Mucosa of stomach (tissue), 1 donor: Measurements from ENCODE around the gene SUMF2.

Source experiments
- H3K27me3 ChIP-seq: one replicate; pipeline ENCODE4 v1.7.0; 2013; ENCODE audit warnings: mild to moderate bottlenecking, low read length; ENCODE audit not compliant: control insufficient read depth, insufficient read depth
- H3K36me3 ChIP-seq: one replicate; pipeline ENCODE4 v1.7.0; 2013; ENCODE audit warnings: low read length; ENCODE audit not compliant: control insufficient read depth, insufficient read depth
- H3K4me1 ChIP-seq: one replicate; pipeline ENCODE4 v1.7.0; 2013; ENCODE audit warnings: mild to moderate bottlenecking, low read length; ENCODE audit not compliant: control insufficient read depth, insufficient read depth
- H3K4me3 ChIP-seq: one replicate; pipeline ENCODE4 v1.7.0; 2013; ENCODE audit warnings: low read length
- H3K9ac ChIP-seq: one replicate; pipeline ENCODE4 v1.7.0; 2013; ENCODE audit warnings: mild to moderate bottlenecking, low read length, moderate library complexity
- H3K9me3 ChIP-seq: one replicate; pipeline ENCODE4 v1.7.0; 2013; ENCODE audit warnings: mild to moderate bottlenecking, low read length, moderate library complexity; ENCODE audit not compliant: control insufficient read depth
- donor health status: Pancreatic carcinoma.

The SUMF2 gene

DNA sequence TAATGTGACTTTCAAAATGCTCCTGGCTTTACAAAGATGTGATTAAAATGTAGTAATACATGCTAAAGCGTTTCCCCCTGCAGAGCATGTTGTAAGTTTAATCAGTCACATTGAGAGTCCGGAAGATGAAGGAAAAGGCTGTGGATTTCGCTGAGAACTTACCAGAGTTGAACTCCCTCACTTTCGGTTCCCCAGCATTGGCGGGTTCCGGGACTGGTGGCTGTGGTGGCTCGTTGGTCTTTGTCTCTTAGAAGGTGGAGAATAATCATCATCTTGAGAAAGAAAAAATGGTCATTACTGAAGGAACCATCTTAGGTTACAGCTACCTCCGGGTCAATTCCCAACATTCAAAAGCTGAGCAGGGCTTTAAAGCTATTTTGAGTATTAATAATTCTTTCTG, 61.7 kb downstream of the SUMF2 start:
- Histone ChIP-seq H3K4me3 (no peak overlapping the region), H3K36me3 (no peaks in the 10 kb centered on the region), H3K9ac (no peak overlapping the region), H3K9me3 (no peaks in the 10 kb centered on the region), H3K4me1 (no peaks in the 10 kb centered on the region), H3K27me3 (no peaks in the 10 kb centered on the region)

DNA sequence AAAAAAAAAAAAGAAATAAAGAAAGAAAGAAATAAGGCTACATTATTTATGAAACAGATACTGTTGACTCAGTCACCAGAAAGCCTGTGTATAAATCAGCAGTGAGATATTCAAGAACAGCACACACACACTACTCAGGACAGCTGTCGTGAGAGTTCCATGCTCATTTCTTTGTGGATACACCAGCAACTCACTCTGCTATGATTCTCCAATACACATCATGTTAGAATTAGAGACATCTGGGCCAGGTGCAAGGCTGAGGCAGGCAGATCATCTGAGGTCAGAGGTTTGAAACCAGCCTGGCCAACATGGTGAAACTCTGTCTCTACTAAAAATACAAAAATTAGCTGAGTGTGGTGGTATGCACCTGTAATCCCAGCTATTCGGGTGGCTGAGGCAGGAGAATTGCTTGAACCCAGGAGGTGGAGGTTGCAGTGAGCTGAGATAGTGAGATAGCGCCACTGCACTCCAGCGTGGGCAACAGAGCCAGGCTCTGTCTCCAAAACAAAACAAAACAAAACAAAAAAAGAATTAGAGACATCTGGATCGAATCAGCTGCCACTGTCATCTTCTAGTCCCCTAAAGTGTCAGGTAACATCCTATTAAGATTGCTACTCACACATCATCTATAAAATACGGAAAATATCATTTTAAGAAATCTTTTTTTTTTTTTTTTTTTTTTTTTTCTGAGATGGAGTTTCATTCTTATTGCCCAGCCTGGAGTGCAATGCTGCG, 63.3 kb downstream of the SUMF2 start:
- no peaks in the 10 kb centered on the region for H3K36me3 ChIP-seq
- no peak overlapping the region for H3K9ac ChIP-seq
- no peaks in the 10 kb centered on the region for H3K4me1 ChIP-seq
- H3K4me3 ChIP-seq = no peak overlapping the region
- no peaks in the 10 kb centered on the region for H3K27me3 ChIP-seq
- no peaks in the 10 kb centered on the region for H3K9me3 ChIP-seq
